Neural progenitor cell (in vitro differentiated cells): ENCODE measurements around the gene ABL1. TPM values are rescaled to one million over a fixed set of nuclear protein-coding genes. Genes with fewer than 3 reads are reported as not detected.

Source experiments
- DNase-seq: peaks from one replicate; pipeline ENCODE4 v3.0.0-alpha.2; 2016; ENCODE audit warnings: low spot score
- H2AFZ ChIP-seq: fragments of 200-600 bp; sonication (generic); replicated peaks from 2 replicates; pipeline ENCODE4 v1.6.1; 2016; ENCODE audit warnings: antibody characterized with exemption
- H3F3A ChIP-seq: fragments of 200-600 bp; sonication (generic); 2 replicates; pipeline ENCODE4 v1.6.1; 2016; ENCODE audit warnings: antibody characterized with exemption, low read depth
- H3K27ac ChIP-seq: fragments of 200-600 bp; sonication (generic); 2 replicates; pipeline ENCODE4 v1.5.1; 2016; ENCODE audit warnings: mild to moderate bottlenecking
- H3K27me3 ChIP-seq: fragments of 200-600 bp; sonication (generic); 2 replicates; pipeline ENCODE4 v1.6.1; 2016; ENCODE audit warnings: mild to moderate bottlenecking, moderate library complexity
- H3K36me3 ChIP-seq: fragments of 200-600 bp; sonication (generic); 2 replicates; pipeline ENCODE4 v1.5.1; 2016
- H3K4me1 ChIP-seq: fragments of 200-600 bp; sonication (generic); 2 replicates; pipeline ENCODE4 v1.6.1; 2016; ENCODE audit warnings: mixed run types
- H3K4me2 ChIP-seq: fragments of 200-600 bp; sonication (generic); 2 replicates; pipeline ENCODE4 v1.6.1; 2016
- H3K4me3 ChIP-seq: fragments of 200-600 bp; sonication (generic); 2 replicates; pipeline ENCODE4 v1.5.1; 2016
- H3K79me2 ChIP-seq: fragments of 200-600 bp; sonication (generic); 2 replicates; pipeline ENCODE4 v1.6.1; 2016; ENCODE audit warnings: low read depth
- H3K9ac ChIP-seq: fragments of 200-600 bp; sonication (generic); 2 replicates; pipeline ENCODE4 v1.6.1; 2016
- H3K9me3 ChIP-seq: fragments of 200-600 bp; sonication (generic); 2 replicates; pipeline ENCODE4 v1.5.1; 2016; ENCODE audit warnings: low read depth
- H4K20me1 ChIP-seq: fragments of 200-600 bp; sonication (generic); 2 replicates; pipeline ENCODE4 v1.6.1; 2016; ENCODE audit warnings: low read depth
- H3K27ac Mint-ChIP-seq: 3 replicates; pipeline ENCODE4 v1.8.0; 2021; ENCODE audit warnings: mixed read lengths
- H3K27me3 Mint-ChIP-seq: 2 replicates; pipeline ENCODE4 v1.8.0; 2022; ENCODE audit warnings: low read depth, mild to moderate bottlenecking, inconsistent platforms, moderate library complexity, mixed read lengths; ENCODE audit not compliant: insufficient read depth
- H3K36me3 Mint-ChIP-seq: 3 replicates; pipeline ENCODE4 v1.8.0; 2021; ENCODE audit warnings: mixed read lengths
- H3K4me1 Mint-ChIP-seq: 3 replicates; pipeline ENCODE4 v1.8.0; 2021; ENCODE audit warnings: mixed read lengths
- H3K4me3 Mint-ChIP-seq: 3 replicates; pipeline ENCODE4 v1.8.0; 2021; ENCODE audit warnings: mild to moderate bottlenecking, moderate library complexity, mixed read lengths
- H3K9me3 Mint-ChIP-seq: 3 replicates; pipeline ENCODE4 v1.8.0; 2020; ENCODE audit warnings: mixed read lengths
- CTCF ChIP-seq: fragments of 200-600 bp; sonication (generic); IDR thresholded peaks from 2 replicates; pipeline ENCODE4 v1.5.1; 2017; ENCODE audit warnings: antibody characterized with exemption, mild to moderate bottlenecking
- EZH2 ChIP-seq: fragments of 200-600 bp; sonication (generic); IDR thresholded peaks from 2 replicates; pipeline ENCODE4 v1.6.1; 2017; ENCODE audit warnings: antibody characterized with exemption, mild to moderate bottlenecking, moderate library complexity
- EZH2phosphoT487 ChIP-seq: fragments of 200-600 bp; sonication (generic); IDR thresholded peaks from 2 replicates; pipeline ENCODE4 v1.6.1; 2017; ENCODE audit warnings: antibody characterized with exemption
- total RNA-seq: library from RNA; depleted of rRNA; stranded (reverse); fragments of >200 nt; gene quantifications from 2 replicates; pipeline ENCODE4 v1.2.3, GENCODE V29; 2015; ENCODE audit warnings: low replicate concordance

ABL1 gene
- total RNA-seq, 1 donor from 2014 or later: 38.4 TPM

- Mint-ChIP-seq H3K4me3 (no peak overlapping the region), H3K27ac (peak overlapping the region; percentile 85), H3K36me3 (peaks cover 31% of the 10 kb centered on the region), H3K9me3 (no peaks in the 10 kb centered on the region), H3K4me1 (no peaks in the 10 kb centered on the region), H3K27me3 (peaks cover 2% of the 10 kb centered on the region)
- no peaks in the 10 kb centered on the region for H3K36me3 ChIP-seq
- H3K27me3 ChIP-seq: no peaks in the 10 kb centered on the region
- peaks cover 4% of the 10 kb centered on the region for H3F3A ChIP-seq
- H3K4me3 ChIP-seq: no peak overlapping the region
- no peaks in the 10 kb centered on the region for H3K79me2 ChIP-seq
- no peak overlapping the region for H3K4me2 ChIP-seq
- H3K4me1 ChIP-seq: no peaks in the 10 kb centered on the region
- H2AFZ ChIP-seq: no peak overlapping the region
- H4K20me1 ChIP-seq: peaks cover 42% of the 10 kb centered on the region
- peak overlapping the region; percentile 46 for H3K27ac ChIP-seq
- no peak for DNase-seq
- TF ChIP-seq CTCF: no peak
- H3K9ac ChIP-seq: no peak overlapping the region
- no peaks in the 10 kb centered on the region for H3K9me3 ChIP-seq
Observed at GRCh38 chr9:130884542-130885483, 49.8 kb downstream of the ABL1 start.

GRCh38 chr9:130885484-130886375 lies 50.7 kb downstream of the ABL1 start:
- TF ChIP-seq CTCF: no peak
- no peak for TF ChIP-seq EZH2phosphoT487
- TF ChIP-seq EZH2: no peak
- H3K9me3 ChIP-seq: no peaks in the 10 kb centered on the region
- peak overlapping the region; percentile 46 for H3K27ac ChIP-seq
- no peaks in the 10 kb centered on the region for H3K27me3 ChIP-seq
- H3K4me3 ChIP-seq: no peak overlapping the region
- H3F3A ChIP-seq: peaks cover 4% of the 10 kb centered on the region
- no peak overlapping the region for H2AFZ ChIP-seq
- no peak overlapping the region for H3K27ac Mint-ChIP-seq
- no peaks in the 10 kb centered on the region for H3K4me1 ChIP-seq
- H4K20me1 ChIP-seq: peaks cover 48% of the 10 kb centered on the region
- no peak overlapping the region for H3K9ac ChIP-seq
- H3K4me3 Mint-ChIP-seq: no peak overlapping the region
- H3K36me3 Mint-ChIP-seq: peaks cover 30% of the 10 kb centered on the region
- H3K9me3 Mint-ChIP-seq: no peaks in the 10 kb centered on the region
- no peak overlapping the region for H3K4me2 ChIP-seq
- H3K79me2 ChIP-seq: no peaks in the 10 kb centered on the region
- H3K36me3 ChIP-seq: no peaks in the 10 kb centered on the region
- H3K27me3 Mint-ChIP-seq: peaks cover 2% of the 10 kb centered on the region
- H3K4me1 Mint-ChIP-seq: peaks cover 2% of the 10 kb centered on the region
- no peak for DNase-seq

DNA sequence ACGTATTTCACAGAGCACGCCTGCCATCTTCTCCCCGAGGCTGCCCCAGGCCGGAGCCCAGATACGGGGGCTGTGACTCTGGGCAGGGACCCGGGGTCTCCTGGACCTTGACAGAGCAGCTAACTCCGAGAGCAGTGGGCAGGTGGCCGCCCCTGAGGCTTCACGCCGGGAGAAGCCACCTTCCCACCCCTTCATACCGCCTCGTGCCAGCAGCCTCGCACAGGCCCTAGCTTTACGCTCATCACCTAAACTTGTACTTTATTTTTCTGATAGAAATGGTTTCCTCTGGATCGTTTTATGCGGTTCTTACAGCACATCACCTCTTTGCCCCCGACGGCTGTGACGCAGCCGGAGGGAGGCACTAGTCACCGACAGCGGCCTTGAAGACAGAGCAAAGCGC lies 51.9 kb downstream of the ABL1 start:
- no peaks in the 10 kb centered on the region for H3K9me3 Mint-ChIP-seq
- no peaks in the 10 kb centered on the region for H3K36me3 ChIP-seq
- DNase-seq: no peak
- H3K9me3 ChIP-seq: no peaks in the 10 kb centered on the region
- H3K27me3 Mint-ChIP-seq: peaks cover 4% of the 10 kb centered on the region
- no peaks in the 10 kb centered on the region for H3K4me1 ChIP-seq
- H3K4me1 Mint-ChIP-seq: peaks cover 15% of the 10 kb centered on the region
- peaks cover 21% of the 10 kb centered on the region for H3K36me3 Mint-ChIP-seq
- no peak overlapping the region for H3K9ac ChIP-seq
- TF ChIP-seq CTCF (no peak), EZH2 (no peak), EZH2phosphoT487 (no peak)
- no peaks in the 10 kb centered on the region for H3K27me3 ChIP-seq
- no peaks in the 10 kb centered on the region for H3K79me2 ChIP-seq
- no peak overlapping the region for H3K4me2 ChIP-seq
- no peak overlapping the region for H3K27ac ChIP-seq
- no peak overlapping the region for H2AFZ ChIP-seq
- no peak overlapping the region for H3K4me3 Mint-ChIP-seq
- no peak overlapping the region for H3K4me3 ChIP-seq
- H3F3A ChIP-seq: peaks cover 7% of the 10 kb centered on the region
- H3K27ac Mint-ChIP-seq: peak overlapping the region; percentile 94
- H4K20me1 ChIP-seq: peaks cover 60% of the 10 kb centered on the region
